Peyer's patch (tissue), 4 donors: ENCODE data around the gene KRT14.

Experiments
- POLR2A ChIP-seq, 2 donors: fragments of 450-650 bp; IDR thresholded peaks; one replicate each; pipeline ENCODE4 v1.5.1; 2017; ENCODE audit warnings: antibody characterized with exemption in 2 of 2, mild to moderate bottlenecking in 2 of 2, moderate library complexity in 2 of 2
- TF ChIP-seq, protein P1 (sequence below), 6 experiments: fragments of 450-650 bp in 4 of 6; fragments of 200-600 bp in 2 of 6; sonication (generic) in 1 of 6; IDR thresholded peaks; one replicate each; pipeline ENCODE4 v1.5.1; 2017 to 2019; ENCODE audit warnings: antibody characterized with exemption in 6 of 6, mild to moderate bottlenecking in 3 of 6, moderate library complexity in 1 of 6

DNA sequence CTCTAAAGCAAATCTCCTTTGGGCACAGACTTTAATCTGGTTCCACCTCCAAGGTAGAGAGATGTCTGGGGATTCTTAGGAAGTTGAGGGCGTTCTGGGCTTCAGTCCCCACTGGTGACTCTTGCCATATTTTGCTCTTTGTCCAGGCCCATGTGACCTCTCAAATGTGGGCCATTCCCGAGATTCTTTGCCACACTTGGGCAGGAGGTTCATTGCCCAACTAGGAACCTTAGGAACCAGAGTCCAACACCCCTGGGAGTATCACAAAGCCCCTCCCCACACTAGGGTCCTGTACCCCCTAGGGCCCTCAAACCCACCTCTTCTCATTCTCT lies 6.5 kb downstream of the KRT14 start:
- TF ChIP-seq, protein P1, sequence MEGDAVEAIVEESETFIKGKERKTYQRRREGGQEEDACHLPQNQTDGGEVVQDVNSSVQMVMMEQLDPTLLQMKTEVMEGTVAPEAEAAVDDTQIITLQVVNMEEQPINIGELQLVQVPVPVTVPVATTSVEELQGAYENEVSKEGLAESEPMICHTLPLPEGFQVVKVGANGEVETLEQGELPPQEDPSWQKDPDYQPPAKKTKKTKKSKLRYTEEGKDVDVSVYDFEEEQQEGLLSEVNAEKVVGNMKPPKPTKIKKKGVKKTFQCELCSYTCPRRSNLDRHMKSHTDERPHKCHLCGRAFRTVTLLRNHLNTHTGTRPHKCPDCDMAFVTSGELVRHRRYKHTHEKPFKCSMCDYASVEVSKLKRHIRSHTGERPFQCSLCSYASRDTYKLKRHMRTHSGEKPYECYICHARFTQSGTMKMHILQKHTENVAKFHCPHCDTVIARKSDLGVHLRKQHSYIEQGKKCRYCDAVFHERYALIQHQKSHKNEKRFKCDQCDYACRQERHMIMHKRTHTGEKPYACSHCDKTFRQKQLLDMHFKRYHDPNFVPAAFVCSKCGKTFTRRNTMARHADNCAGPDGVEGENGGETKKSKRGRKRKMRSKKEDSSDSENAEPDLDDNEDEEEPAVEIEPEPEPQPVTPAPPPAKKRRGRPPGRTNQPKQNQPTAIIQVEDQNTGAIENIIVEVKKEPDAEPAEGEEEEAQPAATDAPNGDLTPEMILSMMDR (IDR thresholded peaks at IDR 0.05): no peak
- no peak for TF ChIP-seq POLR2A (IDR thresholded peaks at IDR 0.05)
